HCT116 (cell line): ENCODE data around the gene DTNB. TPM values are rescaled to one million over a fixed set of nuclear protein-coding genes. Genes with fewer than 3 reads are reported as not detected.

ENCODE experiments used
- ATAC-seq: fragments of 200-7000 bp; cut with Tn5 transposase; 2 replicates; pipeline ENCODE4 v1.9.1; 2020; ENCODE audit warnings: mild to moderate bottlenecking, moderate library complexity
- BruUV-seq: library from RNA; stranded (reverse); fragments of 400-500 nt; replicated peaks from 2 replicates; lab custom pipeline; 2021; lab: Mats Ljungman, UMichigan
- CTCF ChIA-PET: fragments of 300-600 bp; sonication (Branson Sonifier 250); formaldehyde crosslinking; loops from one replicate; lab custom pipeline; 2021; ENCODE audit warnings: antibody characterized with exemption; lab: Charles Lee
- POLR2A ChIA-PET: fragments of 300-600, 350-600 bp; sonication (Branson Sonifier 250); formaldehyde crosslinking; loops from one replicate; lab custom pipeline; 2021; ENCODE audit warnings: antibody characterized with exemption; lab: Charles Lee
- RAD21 ChIA-PET, 2 experiments: fragments of 300-600 bp; sonication (Branson Sonifier 250); formaldehyde crosslinking; loops; one replicate each; lab custom pipeline; 2023; ENCODE audit warnings: low total read pairs in 2 of 2; ENCODE audit not compliant: uncharacterized antibody in 2 of 2, unreplicated experiment in 2 of 2, low non-redundant PET in 1 of 2; lab: Charles Lee
- DNase-seq: peaks from one replicate; pipeline ENCODE4 v3.0.0-alpha.2; 2010; ENCODE audit warnings: low read depth, low spot score
- H2AFZ ChIP-seq: fragments of 200-600 bp; shearing (Covaris generic), sonication (generic); 2 replicates; pipeline ENCODE4 v1.6.1; 2017; ENCODE audit warnings: low read depth, mixed run types, mixed read lengths, antibody characterized with exemption, low read length; ENCODE audit not compliant: poor library complexity, severe bottlenecking
- H3K27ac ChIP-seq: 2 replicates; pipeline ENCODE4 v1.5.1; 2012; ENCODE audit warnings: low read depth, low read length
- H3K27me3 ChIP-seq: fragments of 200-600 bp; sonication (generic); 2 replicates; pipeline ENCODE4 v1.6.1; 2016; ENCODE audit warnings: mixed run types, low read length, mixed read lengths; ENCODE audit not compliant: insufficient read depth
- H3K36me3 ChIP-seq, 2 experiments: fragments of 200-500 bp in 1 of 2; fragments of 200-600 bp in 1 of 2; sonication (Bioruptor generic) in 1 of 2; sonication (generic) in 1 of 2; 2 replicates each; pipeline versions ENCODE4 v1.5.1 to v1.6.1; 2014 to 2016; ENCODE audit warnings: low read length in 2 of 2, inconsistent platforms in 1 of 2, mixed read lengths in 1 of 2, mixed run types in 1 of 2; ENCODE audit not compliant: insufficient read depth in 2 of 2, control insufficient read depth in 1 of 2
- H3K4me1 ChIP-seq, 2 experiments: fragments of 200-600 bp in 1 of 2; sonication (generic) in 1 of 2; 2 replicates each; pipeline versions ENCODE4 v1.5.1 to v1.6.1; 2012 to 2017; ENCODE audit warnings: low read length in 2 of 2, inconsistent platforms in 1 of 2, mild to moderate bottlenecking in 1 of 2, mixed read lengths in 1 of 2, mixed run types in 1 of 2, moderate library complexity in 1 of 2; ENCODE audit not compliant: insufficient read depth in 2 of 2, control insufficient read depth in 1 of 2
- H3K4me2 ChIP-seq: fragments of 200-600 bp; sonication (generic); 2 replicates; pipeline ENCODE4 v1.6.1; 2017; ENCODE audit warnings: mixed run types, low read length, mixed read lengths
- H3K4me3 ChIP-seq, 2 experiments: fragments of 200-600 bp in 1 of 2; sonication (generic) in 1 of 2; replicated peaks in 1 of 2; 2 replicates each; pipeline ENCODE4 v1.5.1; 2011 to 2016; ENCODE audit warnings: low read length in 2 of 2, control low read depth in 1 of 2, low read depth in 1 of 2, mild to moderate bottlenecking in 1 of 2, mixed read lengths in 1 of 2, mixed run types in 1 of 2
- H3K79me2 ChIP-seq: fragments of 200-600 bp; sonication (generic); 2 replicates; pipeline ENCODE4 v1.6.1; 2017; ENCODE audit warnings: mild to moderate bottlenecking, mixed run types, low read length, moderate library complexity, mixed read lengths; ENCODE audit not compliant: insufficient read depth
- H3K9ac ChIP-seq: fragments of 200-600 bp; sonication (generic); 2 replicates; pipeline ENCODE4 v1.6.1; 2016; ENCODE audit warnings: low read length, mixed read lengths
- H3K9me2 ChIP-seq: fragments of 200-600 bp; sonication (generic), shearing (Covaris generic); 2 replicates; pipeline ENCODE4 v1.6.1; 2017; ENCODE audit warnings: mixed run types, mild to moderate bottlenecking, moderate library complexity; ENCODE audit not compliant: insufficient read depth
- H3K9me3 ChIP-seq, 2 experiments: fragments of 200-500 bp in 1 of 2; fragments of 200-600 bp in 1 of 2; sonication (Bioruptor generic) in 1 of 2; sonication (generic) in 1 of 2; 2 replicates each; pipeline ENCODE4 v1.6.1; 2014 to 2017; ENCODE audit warnings: low read length in 2 of 2, mixed read lengths in 2 of 2, inconsistent platforms in 1 of 2, low read depth in 1 of 2, mild to moderate bottlenecking in 1 of 2, mixed run types in 1 of 2, moderate library complexity in 1 of 2; ENCODE audit not compliant: control insufficient read depth in 1 of 2, insufficient read depth in 1 of 2
- H4K20me1 ChIP-seq: fragments of 200-600 bp; sonication (generic), shearing (Covaris generic); 2 replicates; pipeline ENCODE4 v1.6.1; 2017; ENCODE audit warnings: mixed run types, mild to moderate bottlenecking, moderate library complexity; ENCODE audit not compliant: insufficient read depth
- CEBPB ChIP-seq: IDR thresholded peaks from 2 replicates; pipeline ENCODE4 v1.6.1; 2012; ENCODE audit warnings: low read depth
- RAD21 ChIP-seq: IDR thresholded peaks from 2 replicates; pipeline ENCODE4 v1.6.1; 2012; ENCODE audit warnings: low read depth, mild to moderate bottlenecking
- intact Hi-C: fragments of 100-400 bp; cut with micrococcal nuclease; formaldehyde crosslinking; loops from 2 replicates; pipeline ENCODE4 v1.10.0; 2022
- total RNA-seq: library from RNA; stranded (reverse); gene quantifications from one replicate; pipeline ENCODE4 v1.2.1, GENCODE V29; 2021; ENCODE audit not compliant: unreplicated experiment
- TF ChIP-seq, protein P1 (sequence below), 3 experiments: fragments of 200-600 bp in 1 of 3; sonication (generic) in 1 of 3; IDR thresholded peaks in 2 of 3; conservative IDR thresholded peaks in 1 of 3; 2 replicates each; pipeline ENCODE4 v1.5.1; 2012 to 2017; ENCODE audit warnings: low read depth in 2 of 3, low read length in 2 of 3, antibody characterized with exemption in 1 of 3, borderline replicate concordance in 1 of 3, control low read depth in 1 of 3, mild to moderate bottlenecking in 1 of 3, mixed read lengths in 1 of 3, mixed run types in 1 of 3, moderate library complexity in 1 of 3; ENCODE audit not compliant: insufficient read depth in 1 of 3

DTNB gene
- total RNA-seq, 1 experiment from 2014 or later, result 30.2 TPM

DNA sequence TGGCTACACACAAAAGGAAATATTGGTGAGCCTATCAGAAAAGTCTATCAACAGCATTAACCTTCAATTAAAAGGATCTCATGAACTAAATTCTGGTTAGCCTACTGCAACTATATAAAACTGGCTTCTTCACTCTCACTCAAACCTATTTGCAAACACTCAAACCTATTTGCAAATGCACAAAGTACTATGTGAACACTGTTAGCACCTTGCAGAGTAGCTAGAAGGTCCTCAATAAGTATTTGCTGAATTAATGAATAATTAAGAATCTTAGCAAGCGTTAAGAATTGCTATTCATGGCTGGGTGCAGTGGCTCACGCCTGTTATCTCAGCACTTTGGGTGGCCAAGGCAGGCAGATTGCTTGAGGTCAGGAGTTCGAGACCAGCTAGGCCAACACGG, 150.3 kb downstream of the DTNB start:
- ATAC-seq (no peak), DNase-seq (no peak)
- BruUV-seq, result no TSS peak
- no peaks in the 10 kb centered on the region for H3K9me3 ChIP-seq
- intact Hi-C loops, result loop anchor here (10.0 kb wide), 1 partner anchor 358 kb away; the partner anchor contains the start of gene POMC
- ChIA-PET RAD21 (no interaction called here), POLR2A (no interaction called here), CTCF (interaction anchor here (0.7 kb wide), 1 partner anchor 116 kb away, joined by 3 read pairs; no protein-coding TSS in a partner anchor)
- H3K79me2 ChIP-seq, result no peaks in the 10 kb centered on the region
- no peak overlapping the region for H3K4me2 ChIP-seq
- no peak for TF ChIP-seq RAD21
- H3K4me3 ChIP-seq, result no peak overlapping the region
- H3K4me1 ChIP-seq, result peaks cover 0 to 3% of the 10 kb centered on the region in 2 experiments; a peak in 2 of 4 replicates
- no peak overlapping the region for H3K27ac ChIP-seq
- no peaks in the 10 kb centered on the region for H3K27me3 ChIP-seq
- no peak overlapping the region for H3K9ac ChIP-seq
- no peak overlapping the region for H2AFZ ChIP-seq
- no peaks in the 10 kb centered on the region for H3K9me2 ChIP-seq
- H4K20me1 ChIP-seq, result no peaks in the 10 kb centered on the region
- H3K36me3 ChIP-seq, result no peaks in the 10 kb centered on the region

DNA sequence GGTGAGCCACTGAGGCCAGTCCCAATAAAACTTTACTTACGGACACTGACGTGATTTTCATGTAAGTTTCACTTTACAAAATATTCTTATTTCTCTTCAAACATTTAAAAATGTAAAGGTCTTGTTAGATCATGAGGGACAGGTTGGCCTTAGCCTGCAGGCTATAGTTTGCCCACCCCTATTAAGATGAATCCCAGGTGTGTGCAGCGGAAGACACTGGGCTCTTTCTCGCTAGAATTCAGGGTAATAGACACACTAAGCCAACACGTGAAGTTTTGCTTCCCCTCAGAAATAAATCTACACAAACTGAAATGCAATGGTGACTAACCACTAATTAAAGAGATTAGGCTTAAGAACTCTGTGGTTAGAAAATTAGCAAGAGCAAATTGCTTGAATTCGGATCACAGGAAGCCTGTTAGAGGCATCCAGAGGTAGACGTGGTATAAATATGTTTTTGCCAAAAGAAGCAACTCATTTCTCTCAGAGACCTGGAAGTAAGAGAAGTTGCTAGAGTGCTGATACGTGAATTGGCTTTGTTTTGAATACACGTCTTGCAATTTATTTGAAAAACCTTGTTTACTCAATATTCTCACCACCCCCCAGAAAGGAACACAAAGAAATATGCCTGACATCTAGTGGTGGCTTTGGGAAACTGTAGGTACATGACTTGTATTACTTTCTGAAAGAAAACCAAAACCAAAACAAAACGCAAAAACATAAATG, 151.6 kb downstream of the DTNB start:
- Histone ChIP-seq H3K9ac (no peak overlapping the region), H3K27me3 (no peaks in the 10 kb centered on the region), H3K79me2 (no peaks in the 10 kb centered on the region), H3K4me2 (no peak overlapping the region), H3K9me2 (no peaks in the 10 kb centered on the region), H3K27ac (no peak overlapping the region), H4K20me1 (no peaks in the 10 kb centered on the region), H3K4me1 (0 out of 4 replicates have a peak, but pooled peaks cover 0 to 1% of the 10 kb centered on the region in 2 experiments), H2AFZ (no peak overlapping the region), H3K4me3 (no peak overlapping the region), H3K9me3 (no peaks in the 10 kb centered on the region), H3K36me3 (no peaks in the 10 kb centered on the region)
- DNase-seq (peak; percentile 35), ATAC-seq (peak; percentile 84)
- POLR2A ChIA-PET, result no interaction called here
- RAD21 ChIA-PET, result no interaction called here
- CTCF ChIA-PET, result no interaction called here
- intact Hi-C loops, result loop anchor here (10.0 kb wide), 1 partner anchor 357 kb away; the partner anchor contains the start of gene POMC
- BruUV-seq, result no TSS peak
- TF ChIP-seq CEBPB, result no peak
- peak; percentile 79 for TF ChIP-seq RAD21
- TF ChIP-seq, protein P1, sequence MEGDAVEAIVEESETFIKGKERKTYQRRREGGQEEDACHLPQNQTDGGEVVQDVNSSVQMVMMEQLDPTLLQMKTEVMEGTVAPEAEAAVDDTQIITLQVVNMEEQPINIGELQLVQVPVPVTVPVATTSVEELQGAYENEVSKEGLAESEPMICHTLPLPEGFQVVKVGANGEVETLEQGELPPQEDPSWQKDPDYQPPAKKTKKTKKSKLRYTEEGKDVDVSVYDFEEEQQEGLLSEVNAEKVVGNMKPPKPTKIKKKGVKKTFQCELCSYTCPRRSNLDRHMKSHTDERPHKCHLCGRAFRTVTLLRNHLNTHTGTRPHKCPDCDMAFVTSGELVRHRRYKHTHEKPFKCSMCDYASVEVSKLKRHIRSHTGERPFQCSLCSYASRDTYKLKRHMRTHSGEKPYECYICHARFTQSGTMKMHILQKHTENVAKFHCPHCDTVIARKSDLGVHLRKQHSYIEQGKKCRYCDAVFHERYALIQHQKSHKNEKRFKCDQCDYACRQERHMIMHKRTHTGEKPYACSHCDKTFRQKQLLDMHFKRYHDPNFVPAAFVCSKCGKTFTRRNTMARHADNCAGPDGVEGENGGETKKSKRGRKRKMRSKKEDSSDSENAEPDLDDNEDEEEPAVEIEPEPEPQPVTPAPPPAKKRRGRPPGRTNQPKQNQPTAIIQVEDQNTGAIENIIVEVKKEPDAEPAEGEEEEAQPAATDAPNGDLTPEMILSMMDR (IDR thresholded peaks at IDR 0.05 in 2 of 3, conservative IDR thresholded peaks at IDR 0.05 in 1 of 3; ENCODE audit: borderline replicate concordance in 1 of 3, insufficient read depth in 1 of 3, low read depth in 2 of 3, low read length in 2 of 3), result peak; percentile 69 to 85 (median 71); a peak in 5 of 6 replicates
